Caco-2 (cell line): Measurements from ENCODE around the gene CNGA3. TPM values are rescaled to one million over a fixed set of nuclear protein-coding genes. Genes with fewer than 3 reads are reported as not detected.
"Not testable (repeated sequence)": the region's sequence is repeated elsewhere in the genome, so short reads cannot be mapped to it uniquely, and the experiment has no call there.

ENCODE experiments used
- BruUV-seq: library from RNA; stranded (reverse); fragments of 400-500 nt; replicated peaks from 2 replicates; lab custom pipeline; 2021; lab: Mats Ljungman, UMichigan
- CTCF ChIA-PET: fragments of 300-600 bp; sonication (Branson Sonifier 250); formaldehyde crosslinking; loops from one replicate; lab custom pipeline; 2022; ENCODE audit warnings: antibody characterized with exemption; lab: Charles Lee
- POLR2A ChIA-PET: fragments of 300-600 bp; sonication (Branson Sonifier 250); formaldehyde crosslinking; loops from one replicate; lab custom pipeline; 2022; ENCODE audit warnings: antibody characterized with exemption; lab: Charles Lee
- DNase-seq, 2 experiments: peaks; one replicate each; pipeline versions ENCODE4 v3.0.0 to v3.0.0-alpha.2; 2020 to 2022
- H3K27me3 ChIP-seq: replicated peaks from 2 replicates; pipeline ENCODE4 v1.6.0; 2011; ENCODE audit warnings: low read length; ENCODE audit not compliant: control insufficient read depth, insufficient read depth
- H3K36me3 ChIP-seq: 2 replicates; pipeline ENCODE4 v1.5.1; 2011; ENCODE audit warnings: low read length; ENCODE audit not compliant: control insufficient read depth, insufficient read depth
- H3K4me1 ChIP-seq: fragments of 250-450 bp; sonication (Bioruptor Pico); 2 replicates; pipeline ENCODE4 v1.5.1; 2020; ENCODE audit warnings: mild to moderate bottlenecking
- H3K4me3 ChIP-seq: 2 replicates; pipeline ENCODE4 v1.5.1; 2011; ENCODE audit warnings: low read depth, mild to moderate bottlenecking, control low read depth, low read length
- H3K9me3 ChIP-seq: fragments of 250-450 bp; sonication (Bioruptor Pico); 2 replicates; pipeline ENCODE4 v1.5.1; 2020; ENCODE audit warnings: mild to moderate bottlenecking, moderate library complexity
- H3K27ac Mint-ChIP-seq: one replicate; pipeline ENCODE4 v1.8.0; 2022; ENCODE audit warnings: mixed read lengths; ENCODE audit not compliant: unreplicated experiment
- H3K27me3 Mint-ChIP-seq: one replicate; pipeline ENCODE4 v1.8.0; 2022; ENCODE audit warnings: mixed read lengths; ENCODE audit not compliant: insufficient read depth, unreplicated experiment
- H3K36me3 Mint-ChIP-seq: one replicate; pipeline ENCODE4 v1.8.0; 2022; ENCODE audit warnings: mild to moderate bottlenecking, mixed read lengths; ENCODE audit not compliant: insufficient read depth, unreplicated experiment
- H3K4me1 Mint-ChIP-seq: one replicate; pipeline ENCODE4 v1.8.0; 2022; ENCODE audit warnings: low read depth, mixed read lengths; ENCODE audit not compliant: unreplicated experiment
- H3K4me3 Mint-ChIP-seq: one replicate; pipeline ENCODE4 v1.8.0; 2022; ENCODE audit warnings: mild to moderate bottlenecking, moderate library complexity, mixed read lengths; ENCODE audit not compliant: unreplicated experiment
- H3K9me3 Mint-ChIP-seq: one replicate; pipeline ENCODE4 v1.8.0; 2022; ENCODE audit warnings: mixed read lengths; ENCODE audit not compliant: unreplicated experiment
- intact Hi-C: fragments of 100-400 bp; cut with micrococcal nuclease; formaldehyde crosslinking; loops from one replicate; pipeline ENCODE4 v1.10.0; 2022; ENCODE audit not compliant: unreplicated experiment
- total RNA-seq: library from RNA; stranded (reverse); gene quantifications from 2 replicates; pipeline ENCODE4 v1.2.3, GENCODE V29; 2022
- TF ChIP-seq, protein P1 (sequence below), 2 experiments: fragments of 200-600 bp in 1 of 2; IDR thresholded peaks; 1 replicate in 1 of 2; 2 replicates in 1 of 2; pipeline versions ENCODE4 v1.5.1 to v1.8.0; 2011 to 2022; ENCODE audit warnings: antibody characterized with exemption in 1 of 2, control low read depth in 1 of 2, inconsistent platforms in 1 of 2, low read depth in 1 of 2, low read length in 1 of 2, mild to moderate bottlenecking in 1 of 2, moderate library complexity in 1 of 2; ENCODE audit not compliant: insufficient read depth in 1 of 2, severe bottlenecking in 1 of 2, unreplicated experiment in 1 of 2

The CNGA3 gene
- total RNA-seq, 1 experiment from 2014 or later: not detected

DNA sequence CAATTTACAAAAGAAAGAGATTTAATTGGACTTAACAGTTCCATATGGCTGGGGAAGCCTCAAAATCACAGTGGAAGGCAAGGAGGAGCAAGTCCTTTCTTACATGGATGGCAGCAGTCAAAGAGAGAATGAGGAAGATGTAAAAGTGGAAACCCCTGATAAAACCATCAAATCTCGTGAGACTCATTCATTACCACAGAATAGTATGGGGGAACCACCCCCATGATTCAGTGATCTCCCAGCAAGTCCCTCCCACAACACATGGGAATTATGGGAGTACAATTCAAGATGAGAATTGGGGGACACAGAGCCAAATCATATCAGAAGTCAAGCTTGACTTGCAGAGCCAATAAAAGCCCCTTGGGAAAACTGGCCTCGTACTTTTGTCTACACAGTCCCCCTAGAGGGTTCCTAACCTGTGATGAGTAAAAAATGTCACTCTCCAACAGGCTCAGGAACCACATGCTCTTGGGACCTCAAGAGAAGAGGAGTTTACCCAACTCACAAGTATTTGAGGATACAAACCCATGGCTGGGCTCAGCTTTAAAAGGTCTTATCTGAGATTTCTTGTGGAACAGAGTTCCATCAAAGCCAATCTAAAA, 87.2 kb downstream of the CNGA3 start:
- Mint-ChIP-seq H3K4me1 (peaks cover 8% of the 10 kb centered on the region), H3K27ac (peak overlapping the region; percentile 15), H3K36me3 (peaks cover 11% of the 10 kb centered on the region), H3K4me3 (no peak overlapping the region), H3K9me3 (peaks cover 27% of the 10 kb centered on the region), H3K27me3 (peaks cover 4% of the 10 kb centered on the region)
- no peak overlapping the region for H3K4me3 ChIP-seq
- no TSS peak for BruUV-seq
- H3K27me3 ChIP-seq: no peaks in the 10 kb centered on the region
- CTCF ChIA-PET: no interaction called here
- DNase-seq: no peak
- TF ChIP-seq, protein P1, sequence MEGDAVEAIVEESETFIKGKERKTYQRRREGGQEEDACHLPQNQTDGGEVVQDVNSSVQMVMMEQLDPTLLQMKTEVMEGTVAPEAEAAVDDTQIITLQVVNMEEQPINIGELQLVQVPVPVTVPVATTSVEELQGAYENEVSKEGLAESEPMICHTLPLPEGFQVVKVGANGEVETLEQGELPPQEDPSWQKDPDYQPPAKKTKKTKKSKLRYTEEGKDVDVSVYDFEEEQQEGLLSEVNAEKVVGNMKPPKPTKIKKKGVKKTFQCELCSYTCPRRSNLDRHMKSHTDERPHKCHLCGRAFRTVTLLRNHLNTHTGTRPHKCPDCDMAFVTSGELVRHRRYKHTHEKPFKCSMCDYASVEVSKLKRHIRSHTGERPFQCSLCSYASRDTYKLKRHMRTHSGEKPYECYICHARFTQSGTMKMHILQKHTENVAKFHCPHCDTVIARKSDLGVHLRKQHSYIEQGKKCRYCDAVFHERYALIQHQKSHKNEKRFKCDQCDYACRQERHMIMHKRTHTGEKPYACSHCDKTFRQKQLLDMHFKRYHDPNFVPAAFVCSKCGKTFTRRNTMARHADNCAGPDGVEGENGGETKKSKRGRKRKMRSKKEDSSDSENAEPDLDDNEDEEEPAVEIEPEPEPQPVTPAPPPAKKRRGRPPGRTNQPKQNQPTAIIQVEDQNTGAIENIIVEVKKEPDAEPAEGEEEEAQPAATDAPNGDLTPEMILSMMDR (IDR thresholded peaks at IDR 0.05; ENCODE audit: insufficient read depth in 1 of 2, low read depth in 1 of 2, low read length in 1 of 2, severe bottlenecking in 1 of 2, unreplicated experiment in 1 of 2): no peak
- POLR2A ChIA-PET: no interaction called here
- peaks cover 23% of the 10 kb centered on the region for H3K9me3 ChIP-seq
- no peaks in the 10 kb centered on the region for H3K36me3 ChIP-seq
- H3K4me1 ChIP-seq: no peaks in the 10 kb centered on the region; the same call in 1 of the 2 replicates
- intact Hi-C loops: no loop called here

GRCh38 chr2:98434492-98434891, 88.2 kb downstream of the CNGA3 start:
- Histone ChIP-seq H3K36me3 (no peaks in the 10 kb centered on the region), H3K27me3 (no peaks in the 10 kb centered on the region), H3K4me3 (no peak overlapping the region), H3K9me3 (peaks cover 23% of the 10 kb centered on the region), H3K4me1 (no peaks in the 10 kb centered on the region; the same call in 1 of the 2 replicates)
- DNase-seq: no peak
- H3K9me3 Mint-ChIP-seq: peaks cover 35% of the 10 kb centered on the region
- intact Hi-C loops: no loop called here
- H3K27ac Mint-ChIP-seq: no peak overlapping the region
- ChIA-PET POLR2A (no interaction called here), CTCF (no interaction called here)
- H3K36me3 Mint-ChIP-seq: peaks cover 11% of the 10 kb centered on the region
- no peaks in the 10 kb centered on the region for H3K27me3 Mint-ChIP-seq
- peaks cover 8% of the 10 kb centered on the region for H3K4me1 Mint-ChIP-seq
- TF ChIP-seq, protein P1 (IDR thresholded peaks at IDR 0.05; ENCODE audit: insufficient read depth in 1 of 2, low read depth in 1 of 2, low read length in 1 of 2, severe bottlenecking in 1 of 2, unreplicated experiment in 1 of 2): no peak
- H3K4me3 Mint-ChIP-seq: no peak overlapping the region
- BruUV-seq: no TSS peak

GRCh38 chr2:98435670-98436069, 89.4 kb downstream of the CNGA3 start:
- H3K27me3 Mint-ChIP-seq, H3K27ac Mint-ChIP-seq, BruUV-seq, intact Hi-C loops, H3K36me3 ChIP-seq, H3K4me3 Mint-ChIP-seq, H3K4me3 ChIP-seq, POLR2A ChIA-PET, H3K4me1 Mint-ChIP-seq, CTCF ChIA-PET, H3K4me1 ChIP-seq, H3K27me3 ChIP-seq: not testable (repeated sequence)
- H3K9me3 ChIP-seq: peaks cover 23% of the 10 kb centered on the region
- Mint-ChIP-seq H3K9me3 (peaks cover 43% of the 10 kb centered on the region), H3K36me3 (peaks cover 11% of the 10 kb centered on the region)
- peak; percentile 68 to 80 for DNase-seq
